GM18502 (cell line): ENCODE results near the gene TREML2.
A peak's percentile ranks its signal among the peaks of the same experiment; 100 is the strongest.
"Not testable (repeated sequence)": the region's sequence is repeated elsewhere in the genome, so short reads cannot be mapped to it uniquely, and the experiment has no call there.

Experiments used
- ATAC-seq: cut with Tn5 transposase; IDR thresholded peaks from one replicate; pipeline ENCODE4 v1.9.1; 2021; ENCODE audit warnings: mild to moderate bottlenecking; ENCODE audit not compliant: unreplicated experiment, poor library complexity

TREML2 gene, protein sequence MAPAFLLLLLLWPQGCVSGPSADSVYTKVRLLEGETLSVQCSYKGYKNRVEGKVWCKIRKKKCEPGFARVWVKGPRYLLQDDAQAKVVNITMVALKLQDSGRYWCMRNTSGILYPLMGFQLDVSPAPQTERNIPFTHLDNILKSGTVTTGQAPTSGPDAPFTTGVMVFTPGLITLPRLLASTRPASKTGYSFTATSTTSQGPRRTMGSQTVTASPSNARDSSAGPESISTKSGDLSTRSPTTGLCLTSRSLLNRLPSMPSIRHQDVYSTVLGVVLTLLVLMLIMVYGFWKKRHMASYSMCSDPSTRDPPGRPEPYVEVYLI

DNA sequence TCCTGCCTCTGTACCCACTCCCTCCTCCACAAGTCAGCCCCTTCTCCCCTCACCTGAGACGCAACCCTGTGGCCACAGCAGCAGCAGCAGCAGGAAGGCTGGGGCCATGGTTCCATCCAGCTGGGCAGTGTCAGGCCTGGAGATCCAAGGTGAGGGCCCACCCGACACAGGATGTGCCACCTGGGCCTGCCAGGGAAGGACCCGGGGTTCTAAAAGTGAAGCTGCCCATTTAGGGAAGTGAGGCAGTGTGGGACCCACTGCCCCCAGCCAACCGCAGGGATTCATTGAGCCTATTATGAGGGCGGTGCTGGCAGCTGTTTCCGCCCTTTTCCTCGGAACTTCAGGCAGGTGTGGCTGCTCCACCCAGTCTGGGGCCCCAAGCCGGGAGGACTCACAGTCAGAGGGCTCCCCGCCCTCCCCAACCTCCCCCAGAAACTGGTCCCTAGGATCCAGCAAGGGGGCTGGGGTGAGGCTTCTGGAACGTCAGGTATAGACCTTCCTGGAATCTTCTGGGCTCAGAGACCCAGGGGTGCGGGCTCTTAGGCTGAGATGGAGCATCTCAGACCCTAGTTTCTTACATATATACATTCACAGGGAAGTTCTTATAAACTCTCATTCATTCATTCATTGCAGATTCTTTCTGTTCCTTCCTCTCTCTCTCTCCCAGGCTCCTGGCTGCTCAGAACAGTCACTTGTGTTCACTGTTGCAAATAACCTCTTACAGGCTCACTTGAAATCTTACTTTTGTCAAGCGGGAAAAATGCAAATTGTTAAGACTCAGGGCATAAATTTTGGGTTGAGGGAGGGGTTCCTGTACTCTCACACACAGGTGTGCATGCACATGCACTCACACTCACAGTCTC lies at the start of gene TREML2:
Gene TREML2, minus strand, starts transcription at position 249 of the 863 bp plus-strand sequence. Its CDS starts 141 bp downstream, at position 108.
- ATAC-seq, result peak; percentile 42

DNA sequence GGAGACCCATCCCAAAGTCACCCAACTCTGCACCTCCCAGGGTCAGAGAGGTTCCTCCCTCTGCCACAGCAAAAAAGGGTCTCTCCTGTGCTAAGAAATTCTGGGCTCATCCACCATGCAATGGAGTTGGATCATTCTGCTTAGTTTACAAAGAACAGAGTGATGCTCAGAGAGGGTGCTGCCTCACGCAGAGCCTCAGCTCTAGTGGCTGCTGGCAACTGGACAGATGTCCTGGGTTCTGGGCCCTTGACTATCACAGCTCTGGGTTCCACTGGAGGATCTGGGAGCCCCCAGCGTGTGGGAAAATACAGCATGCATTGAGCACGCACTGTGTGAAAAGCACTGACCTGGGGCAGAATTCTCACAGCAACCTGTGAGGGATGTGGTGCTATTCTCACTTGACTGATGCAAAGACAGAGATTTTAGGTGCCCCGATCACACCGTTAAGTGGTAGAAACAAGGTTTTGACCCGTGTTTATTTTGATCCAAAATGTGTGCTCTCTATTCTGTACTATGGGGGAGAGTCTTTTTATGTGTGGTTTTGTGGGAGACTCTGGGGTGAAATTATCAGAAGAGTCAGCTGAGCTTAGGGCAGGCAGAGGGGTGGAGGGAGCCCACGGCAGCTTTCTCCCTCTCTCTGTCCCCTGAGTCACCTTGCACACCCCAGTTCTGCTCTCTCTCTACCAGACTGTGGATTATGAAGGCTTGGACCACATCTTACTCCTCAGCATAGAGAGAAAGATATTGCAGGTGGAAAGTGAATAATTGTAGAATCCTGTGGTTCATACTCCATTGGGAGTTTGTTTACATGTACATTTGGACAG lies 47.1 kb upstream of the TREML2 start:
- ATAC-seq, result no peak

DNA sequence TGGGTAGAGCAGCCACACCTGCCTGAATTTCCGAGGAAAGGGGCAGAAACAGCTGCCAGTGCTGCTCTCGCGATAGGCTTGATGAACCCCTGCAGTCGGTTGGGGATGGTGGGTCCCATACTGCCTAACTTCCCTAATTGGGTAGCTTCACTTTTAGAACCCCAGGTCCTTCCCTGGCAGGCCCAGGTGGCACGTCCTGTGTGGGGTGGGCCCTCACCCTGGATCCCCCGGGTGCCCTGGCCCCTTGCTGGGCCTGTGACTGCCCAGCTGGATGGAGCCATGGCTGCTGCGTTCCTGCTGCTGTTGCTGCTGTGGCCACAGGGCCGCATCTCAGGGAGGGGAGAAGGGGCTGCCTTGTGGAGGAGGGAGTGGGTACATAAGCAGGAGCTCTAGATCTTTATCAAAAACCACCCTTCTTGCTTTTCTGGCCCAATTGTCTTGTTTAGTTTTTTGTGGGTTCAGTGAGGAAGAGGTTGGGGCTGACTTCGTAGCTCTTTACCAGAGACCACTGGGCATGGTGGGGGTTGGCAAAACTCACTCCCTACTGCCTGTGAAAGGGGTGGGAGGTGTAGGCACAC lies 46.4 kb upstream of the TREML2 start:
- ATAC-seq, result no peak

DNA sequence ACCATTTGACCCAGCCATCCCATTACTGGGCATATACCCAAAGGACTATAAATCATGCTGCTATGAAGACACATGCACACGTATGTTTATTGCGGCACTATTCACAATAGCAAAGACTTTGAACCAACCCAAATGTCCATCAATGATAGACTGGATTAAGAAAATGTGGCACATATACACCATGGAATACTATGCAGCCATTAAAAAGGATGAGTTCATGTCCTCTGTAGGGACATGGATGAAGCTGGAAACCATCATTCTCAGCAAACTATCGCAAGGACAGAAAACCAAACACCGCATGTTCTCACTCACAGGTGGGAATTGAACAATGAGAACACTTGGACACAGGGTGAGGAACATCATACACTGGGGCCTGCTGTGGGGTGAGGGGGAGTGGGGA lies 45.6 kb upstream of the TREML2 start:
- not testable (repeated sequence) for ATAC-seq

DNA sequence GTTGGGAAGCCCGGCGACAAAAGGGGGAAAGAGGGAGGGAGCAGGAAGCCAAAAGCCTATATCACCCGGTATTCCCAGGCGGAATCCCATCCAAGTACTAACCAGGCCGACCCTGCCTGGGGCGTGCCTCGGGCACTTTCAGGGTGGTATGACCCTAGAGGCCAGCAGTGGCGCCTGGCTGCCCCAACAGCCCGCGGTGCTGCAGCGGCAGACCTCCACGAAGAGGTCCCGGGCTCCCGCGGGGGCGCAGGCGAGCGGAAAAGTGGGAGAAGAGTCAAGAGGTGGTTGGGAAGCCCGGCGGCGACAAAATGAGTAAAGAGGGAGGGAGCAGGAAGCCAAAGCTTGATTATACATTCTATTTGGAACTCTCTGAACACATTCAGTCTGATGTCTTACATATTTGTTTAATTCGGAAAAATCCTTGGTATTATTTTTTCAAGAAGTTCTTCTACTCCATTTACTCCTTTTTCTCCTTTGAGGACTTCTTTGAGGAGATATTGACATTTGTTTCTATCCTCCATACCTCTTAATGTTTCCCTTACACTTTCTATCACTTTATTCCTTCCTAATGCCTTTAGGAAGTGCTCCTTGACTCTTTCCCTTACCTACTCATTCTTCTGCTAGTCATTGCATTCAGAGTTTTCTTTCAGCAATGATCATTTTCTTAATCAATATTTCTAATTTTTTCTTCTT lies 38.7 kb upstream of the TREML2 start:
- ATAC-seq, result no peak

DNA sequence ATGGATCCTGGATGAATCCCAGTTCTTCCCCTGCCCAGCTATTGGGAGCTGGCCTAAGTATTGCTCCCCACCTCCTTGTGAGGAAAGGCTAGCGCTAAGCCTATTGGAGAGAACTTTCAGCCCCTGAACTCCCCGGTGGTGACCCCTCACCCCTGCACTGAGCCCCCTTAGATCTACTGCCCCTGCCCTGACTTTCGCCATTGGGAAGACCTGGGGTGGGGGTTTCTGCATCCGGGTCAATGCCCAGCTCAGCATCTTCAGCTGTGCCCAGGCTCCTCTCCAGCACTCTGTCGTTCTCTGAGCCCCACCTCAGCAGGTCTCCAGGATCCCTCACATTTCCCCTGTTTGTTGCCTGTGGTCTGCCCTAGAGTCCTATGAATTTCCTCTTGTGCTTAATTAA lies 36.2 kb upstream of the TREML2 start:
- no peak for ATAC-seq

DNA sequence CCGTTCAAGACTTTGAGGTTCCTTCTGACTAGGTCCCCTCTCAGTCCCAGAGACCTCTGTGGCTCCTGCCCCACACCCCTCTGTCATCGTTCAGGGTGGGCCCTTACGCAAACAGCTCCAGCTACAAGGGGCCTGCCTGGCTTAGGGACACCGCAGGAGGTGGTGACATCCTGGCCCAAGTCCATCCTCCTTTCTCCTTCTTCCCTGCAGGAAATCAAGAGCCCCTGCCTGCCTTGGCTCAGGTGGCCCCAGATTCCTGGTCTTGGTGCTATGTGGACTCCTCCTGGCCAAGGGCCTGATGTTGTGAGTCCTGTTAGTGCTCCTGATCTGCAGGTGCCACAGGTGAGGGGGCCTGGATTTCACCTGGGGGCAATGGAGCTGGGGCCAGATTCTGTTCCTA lies 35.3 kb upstream of the TREML2 start:
- ATAC-seq, result no peak

DNA sequence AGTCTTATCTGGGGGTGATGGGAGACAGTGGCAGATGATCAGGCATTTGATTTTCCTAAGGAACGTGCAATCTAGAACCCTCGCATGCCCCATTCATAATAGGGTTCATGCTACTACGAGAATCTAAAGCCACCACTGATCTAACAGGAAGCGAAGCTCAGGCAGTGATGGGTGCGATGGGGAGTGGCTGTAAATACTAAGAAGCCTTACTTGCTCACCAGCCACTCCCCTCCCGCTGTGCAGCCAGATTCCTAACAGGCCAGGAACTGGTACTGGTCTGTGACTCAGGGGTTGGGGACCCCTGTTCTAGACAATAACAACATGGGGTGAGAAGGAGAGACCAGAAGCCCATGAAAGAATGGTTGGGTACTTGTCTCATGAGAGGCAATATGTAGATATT lies 31.7 kb upstream of the TREML2 start:
- ATAC-seq, result no peak

DNA sequence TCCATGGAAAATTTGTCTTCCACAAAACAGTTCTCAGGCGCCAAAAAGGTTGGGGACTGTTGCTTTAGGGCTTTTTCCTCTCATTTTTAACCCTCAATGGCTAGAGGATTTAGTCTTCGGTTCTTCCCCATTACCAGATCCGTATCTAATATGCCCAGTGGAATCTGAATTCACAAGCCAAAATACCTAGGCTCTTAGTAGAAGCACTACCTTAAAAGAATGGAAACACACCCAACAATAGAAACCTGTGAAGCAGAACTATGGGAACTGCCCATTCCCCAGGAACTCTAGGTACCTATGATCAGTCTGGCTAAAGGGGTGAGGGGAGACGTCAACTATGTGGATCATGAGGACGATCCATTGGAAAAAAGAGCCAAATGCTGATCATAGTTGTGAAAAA lies 30.3 kb upstream of the TREML2 start:
- ATAC-seq, result no peak

DNA sequence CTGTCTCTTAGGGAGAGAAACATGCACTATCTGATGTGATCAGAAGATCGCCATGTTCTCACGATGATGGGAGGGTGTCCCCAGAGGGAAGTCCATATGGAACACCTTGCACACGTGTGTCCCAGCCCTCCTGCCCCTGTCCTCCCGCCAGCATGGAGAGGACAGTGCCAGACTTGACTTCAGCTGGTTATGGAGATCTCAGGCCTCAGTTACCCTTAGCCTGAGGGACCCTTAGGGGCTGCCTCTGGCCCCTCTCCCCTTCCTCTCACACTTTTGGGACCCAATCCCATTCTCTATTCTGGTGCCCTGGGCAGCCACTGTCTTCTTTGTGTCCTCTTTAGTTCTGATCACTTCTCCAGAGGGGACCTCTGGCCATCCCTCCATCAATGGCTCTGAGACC lies 28.8 kb upstream of the TREML2 start:
- no peak for ATAC-seq

DNA sequence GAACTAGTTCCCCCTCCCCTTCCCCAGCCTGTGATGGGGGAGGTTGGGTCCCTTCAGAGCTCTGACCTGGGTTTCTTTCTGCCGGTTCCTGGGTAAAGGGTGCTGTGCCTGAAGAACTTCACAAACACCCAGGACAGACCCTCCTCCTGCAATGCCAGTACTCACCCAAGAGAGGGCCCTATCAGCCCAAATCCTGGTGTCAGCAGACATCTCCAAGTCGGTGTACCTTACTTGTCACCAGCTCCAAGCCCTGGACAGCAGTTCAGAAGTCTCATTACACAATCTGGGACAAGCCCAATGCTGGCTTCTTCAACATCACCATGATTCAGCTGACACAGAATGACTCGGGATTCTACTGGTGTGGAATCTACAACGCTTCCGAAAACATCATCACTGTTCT lies 27.7 kb upstream of the TREML2 start:
- no peak for ATAC-seq

DNA sequence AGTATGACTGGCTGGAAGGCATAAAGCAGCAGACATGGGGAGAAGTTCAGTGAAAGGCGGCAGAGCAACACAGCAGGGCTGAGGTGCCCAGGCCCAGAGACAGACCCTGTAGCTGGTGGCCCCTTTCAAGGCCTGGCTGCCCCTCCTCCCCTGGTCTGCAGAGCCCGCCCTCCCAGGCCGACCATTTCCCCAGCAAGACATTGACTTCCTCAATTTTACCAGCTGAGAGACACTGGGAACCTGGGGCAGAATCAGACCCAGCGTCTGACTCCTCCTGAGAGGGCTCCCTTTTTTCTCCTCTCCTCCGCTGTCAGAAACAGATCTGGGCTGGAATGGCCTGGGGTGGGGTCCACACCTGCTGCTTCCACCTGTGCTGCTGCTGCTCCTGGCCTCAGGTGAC lies 27.1 kb upstream of the TREML2 start, which contains the start of gene TREML4:
Gene TREML4, plus strand, starts transcription at position 254 of the 400 bp plus-strand sequence. Its CDS starts 79 bp downstream, at position 333.
- no peak for ATAC-seq

DNA sequence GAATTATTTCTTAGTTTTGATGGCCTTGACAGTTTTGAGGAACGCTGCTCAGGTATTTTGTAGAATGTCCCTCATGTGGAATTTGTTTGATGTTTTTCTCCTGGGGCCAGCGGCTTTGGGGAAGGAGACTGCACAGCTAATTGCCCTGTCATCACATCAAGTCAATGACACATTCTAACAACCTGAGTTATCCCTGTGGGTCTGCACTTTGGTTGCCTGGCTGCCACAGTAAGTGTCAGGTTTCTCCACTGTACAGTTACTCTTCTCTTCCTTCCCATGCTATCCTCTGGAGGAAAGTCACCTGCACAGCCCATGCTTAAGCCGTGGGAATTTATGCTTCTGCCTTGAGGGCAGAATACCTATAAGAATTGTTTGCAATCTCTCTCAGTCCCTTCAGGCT lies 25.8 kb upstream of the TREML2 start:
- no peak for ATAC-seq

DNA sequence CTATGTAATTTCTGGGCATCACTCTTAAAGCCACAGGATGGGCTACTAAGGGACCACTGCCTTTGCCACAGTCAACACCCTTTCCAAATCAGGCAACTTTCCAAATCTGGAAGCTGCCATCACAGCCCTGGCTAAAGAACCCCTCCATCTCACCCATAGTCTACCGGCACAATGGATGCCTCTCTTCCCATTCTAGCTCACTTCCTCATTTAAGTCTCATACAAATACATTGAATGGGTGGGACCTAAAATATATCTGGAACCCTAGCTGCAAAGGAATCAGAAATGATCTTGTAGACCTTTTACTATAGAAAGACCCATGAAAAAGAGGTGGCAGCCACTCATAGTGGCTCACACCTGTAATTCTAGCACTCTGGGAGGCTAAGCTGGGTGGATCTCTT lies 23.9 kb upstream of the TREML2 start:
- ATAC-seq, result no peak

DNA sequence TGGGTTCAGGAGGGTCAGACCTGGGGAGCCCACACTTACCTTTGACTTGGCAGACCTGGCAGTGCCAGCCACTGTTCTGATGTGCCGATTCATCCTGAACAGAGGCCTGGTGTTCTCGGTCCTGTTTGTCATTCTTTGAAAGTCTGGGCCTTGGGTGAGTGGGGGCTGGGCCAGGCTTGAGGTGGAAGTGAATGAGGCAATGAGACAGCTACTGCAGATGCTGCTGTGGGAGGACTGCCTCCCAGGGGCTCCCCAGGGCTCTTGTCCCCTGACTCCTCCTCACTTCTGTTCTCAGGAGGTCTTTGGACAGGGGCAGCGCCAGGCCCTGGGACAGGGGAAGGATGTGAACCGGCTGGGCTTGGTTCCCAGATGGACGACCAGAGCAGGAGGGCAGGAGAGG lies 21.6 kb upstream of the TREML2 start:
- ATAC-seq, result no peak

DNA sequence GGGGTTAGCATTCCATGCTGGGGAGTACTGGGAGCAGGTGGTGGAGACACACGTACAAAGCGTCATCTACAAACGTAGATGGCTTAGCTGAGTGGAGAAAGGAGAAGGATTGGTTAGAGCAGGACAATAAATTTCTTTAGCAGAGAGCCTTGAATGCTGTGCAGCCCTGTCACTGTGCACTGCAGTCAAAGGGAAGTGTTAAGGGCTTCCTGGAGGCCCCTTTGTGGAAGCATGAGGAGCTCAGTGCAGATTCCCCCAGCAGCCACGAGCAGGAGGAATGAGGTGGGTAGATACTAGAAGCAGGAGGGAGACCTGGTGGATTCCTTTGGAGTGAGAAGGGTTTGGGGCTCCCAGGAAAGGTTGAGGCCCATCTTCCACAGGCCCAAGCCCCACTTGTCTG lies 21.1 kb upstream of the TREML2 start:
- ATAC-seq, result no peak

DNA sequence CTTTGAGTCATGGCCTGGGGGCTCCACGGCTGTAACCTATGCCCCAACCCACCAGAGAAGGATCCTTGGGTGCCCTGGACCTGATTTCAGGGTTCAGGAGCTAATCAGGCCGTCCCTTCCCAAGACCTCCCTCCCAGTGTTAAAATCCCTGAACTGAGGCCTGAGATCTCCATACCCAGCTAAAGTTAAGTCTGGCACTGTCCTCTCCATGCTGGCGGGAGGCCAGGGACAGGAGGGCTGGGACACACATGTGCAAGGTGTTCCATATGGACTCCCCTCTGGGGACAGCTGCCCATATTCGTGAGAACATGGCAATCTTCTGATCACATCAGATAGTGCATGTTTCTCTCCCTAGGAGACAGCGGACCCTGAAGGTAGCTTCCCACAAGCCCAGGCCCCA lies 15.7 kb upstream of the TREML2 start:
- ATAC-seq, result no peak

DNA sequence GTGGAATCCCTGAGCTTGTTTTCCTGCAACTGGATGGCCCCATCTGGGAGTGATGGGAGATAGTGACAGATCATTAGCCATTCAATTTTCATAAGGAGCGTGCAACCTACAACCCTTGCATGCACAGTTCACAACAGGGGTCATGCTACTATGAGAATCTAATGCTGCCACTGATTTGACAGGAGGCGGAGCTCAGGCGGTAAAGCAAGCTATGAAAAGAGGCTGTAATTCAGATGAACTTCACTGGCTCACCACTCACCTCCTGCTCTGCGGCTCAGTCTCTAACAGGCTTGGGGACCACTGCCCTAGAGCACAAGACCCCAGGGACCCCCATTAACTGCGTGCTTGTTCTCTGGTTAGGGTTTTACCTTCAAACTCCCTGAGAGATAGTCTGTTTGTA lies 14.8 kb upstream of the TREML2 start:
- ATAC-seq, result no peak

DNA sequence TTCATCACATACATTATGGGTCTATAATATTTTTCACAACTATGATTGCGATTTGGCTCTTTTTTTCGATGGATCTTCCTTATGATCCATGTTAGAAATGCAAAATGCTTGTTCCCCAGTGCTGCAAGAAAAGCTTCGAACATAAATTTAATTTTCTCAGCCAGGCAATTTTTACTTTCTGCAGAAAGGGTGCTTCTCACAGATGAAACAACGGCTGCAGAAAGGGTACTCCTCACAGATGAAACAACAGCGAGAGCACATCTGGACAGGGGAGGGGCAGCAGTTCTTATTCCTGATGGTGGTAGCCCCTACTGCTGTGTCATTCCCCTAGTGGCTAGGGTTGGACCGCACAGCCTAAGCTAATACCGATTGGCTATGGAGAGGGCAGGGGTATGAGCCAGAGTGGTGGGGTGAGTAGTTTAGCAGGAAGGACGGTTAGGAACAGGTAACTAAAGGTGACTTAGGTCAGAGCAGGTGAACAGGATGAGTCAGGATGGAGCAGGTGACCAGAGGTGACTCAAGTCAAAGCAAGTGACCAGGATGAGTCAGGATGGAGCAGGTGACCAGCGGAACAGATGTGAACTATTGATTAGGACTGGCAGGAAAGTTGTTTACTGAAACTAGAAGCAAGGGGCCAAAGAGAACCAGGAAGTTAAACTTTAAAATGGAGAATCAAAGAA lies 13.8 kb upstream of the TREML2 start:
- ATAC-seq, result no peak
